NCI-H128 (cell line): ENCODE data around the gene C3orf20.

Source experiments
- DNase-seq: peaks from one replicate; lab custom pipeline; 2025; ENCODE audit not compliant: unreplicated experiment; lab: John Stamatoyannopoulos, UW

Gene C3orf20

GRCh38 chr3:14698601-14699244, 23.8 kb downstream of the C3orf20 start:
- DNase-seq, result no peak

DNA sequence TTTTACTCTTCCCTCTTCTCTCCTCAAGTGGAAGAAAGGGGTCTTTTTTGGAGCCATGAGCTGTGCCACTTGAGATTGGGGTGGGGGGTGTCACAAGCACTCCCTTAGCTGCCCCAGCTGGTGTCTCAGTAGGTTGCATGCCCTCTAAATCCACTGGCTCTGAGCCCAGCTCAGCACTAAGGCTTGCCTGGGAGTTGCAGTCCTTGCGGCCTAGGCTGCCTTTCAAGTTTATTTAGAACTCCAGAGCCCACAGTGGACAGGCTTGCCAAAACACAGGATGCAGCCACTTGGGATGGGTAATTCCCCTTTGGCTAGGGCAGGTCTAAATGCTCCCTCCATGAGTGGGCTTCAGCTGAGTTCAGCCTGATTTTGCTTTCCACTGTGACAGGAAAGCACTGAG, 24.7 kb downstream of the C3orf20 start:
- no peak for DNase-seq

GRCh38 chr3:14700891-14701290, 25.9 kb downstream of the C3orf20 start:
- DNase-seq, result no peak

DNA sequence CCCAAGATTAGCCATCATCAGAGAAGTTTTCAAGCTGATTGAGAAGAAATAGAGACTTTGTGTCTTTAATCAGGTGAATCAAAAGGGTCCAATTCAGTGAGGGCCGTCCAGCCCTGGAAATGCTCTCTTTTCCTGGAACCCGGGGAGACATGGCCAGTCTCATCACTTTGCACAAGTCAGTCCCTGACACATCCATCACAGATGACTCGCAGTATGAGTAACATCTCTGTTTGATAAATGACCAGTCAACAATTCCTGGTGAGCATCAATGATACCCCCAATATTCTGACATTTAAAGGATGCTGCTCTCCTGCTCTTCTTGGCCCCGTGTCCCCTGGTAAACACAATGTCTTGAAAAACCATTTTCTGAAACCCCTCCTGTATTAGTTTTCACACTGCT, 26.7 kb downstream of the C3orf20 start:
- no peak for DNase-seq

- DNase-seq, result no peak
Measured at GRCh38 chr3:14703128-14703750, 28.3 kb downstream of the C3orf20 start.

DNA sequence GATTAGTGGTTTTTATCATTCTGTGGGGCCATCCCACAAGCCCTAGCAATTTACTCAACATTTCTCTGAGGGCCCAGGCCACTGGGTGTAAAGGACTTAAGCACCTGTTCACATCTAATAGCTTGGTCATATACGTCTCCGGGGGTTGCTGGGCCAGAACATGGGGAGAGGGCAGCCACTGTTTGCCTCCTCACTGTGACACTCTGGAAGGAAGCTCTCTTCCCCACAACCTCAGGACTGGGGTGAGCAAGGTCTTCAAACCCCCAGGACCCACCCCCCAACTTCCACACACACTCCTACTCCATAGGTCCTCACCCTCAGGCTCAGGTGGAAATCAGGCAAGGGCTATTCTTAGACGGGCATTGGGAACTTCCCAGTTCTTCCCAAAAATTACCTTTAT, 28.9 kb downstream of the C3orf20 start:
- no peak for DNase-seq

- no peak for DNase-seq
Measured at GRCh38 chr3:14706096-14706495, 31.2 kb downstream of the C3orf20 start.

DNA sequence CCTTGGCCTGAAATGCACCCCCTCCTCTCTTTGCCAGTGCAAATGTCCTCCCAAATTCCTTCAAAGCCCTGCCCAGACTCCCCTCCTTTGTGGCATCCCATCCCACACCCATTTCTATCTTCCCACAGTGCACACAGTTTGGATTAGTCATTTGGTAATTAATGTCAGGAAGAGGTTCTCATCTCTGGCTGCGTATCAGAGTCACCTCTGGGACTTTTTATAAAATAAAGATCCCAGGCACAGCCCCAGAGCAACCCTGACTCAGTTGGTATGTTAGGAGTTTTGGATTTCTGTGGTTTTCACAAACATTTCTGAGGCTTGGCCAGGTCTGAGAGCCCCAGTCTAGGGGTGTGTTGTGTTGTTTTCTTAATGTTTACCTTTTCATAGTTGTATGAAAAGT, 41.6 kb downstream of the C3orf20 start:
- DNase-seq, result no peak

- DNase-seq, result no peak
Measured at GRCh38 chr3:14717307-14717706, 42.4 kb downstream of the C3orf20 start.

GRCh38 chr3:14718539-14718938, 43.6 kb downstream of the C3orf20 start:
- no peak for DNase-seq

GRCh38 chr3:14719006-14719405, 44.1 kb downstream of the C3orf20 start:
- DNase-seq, result no peak

DNA sequence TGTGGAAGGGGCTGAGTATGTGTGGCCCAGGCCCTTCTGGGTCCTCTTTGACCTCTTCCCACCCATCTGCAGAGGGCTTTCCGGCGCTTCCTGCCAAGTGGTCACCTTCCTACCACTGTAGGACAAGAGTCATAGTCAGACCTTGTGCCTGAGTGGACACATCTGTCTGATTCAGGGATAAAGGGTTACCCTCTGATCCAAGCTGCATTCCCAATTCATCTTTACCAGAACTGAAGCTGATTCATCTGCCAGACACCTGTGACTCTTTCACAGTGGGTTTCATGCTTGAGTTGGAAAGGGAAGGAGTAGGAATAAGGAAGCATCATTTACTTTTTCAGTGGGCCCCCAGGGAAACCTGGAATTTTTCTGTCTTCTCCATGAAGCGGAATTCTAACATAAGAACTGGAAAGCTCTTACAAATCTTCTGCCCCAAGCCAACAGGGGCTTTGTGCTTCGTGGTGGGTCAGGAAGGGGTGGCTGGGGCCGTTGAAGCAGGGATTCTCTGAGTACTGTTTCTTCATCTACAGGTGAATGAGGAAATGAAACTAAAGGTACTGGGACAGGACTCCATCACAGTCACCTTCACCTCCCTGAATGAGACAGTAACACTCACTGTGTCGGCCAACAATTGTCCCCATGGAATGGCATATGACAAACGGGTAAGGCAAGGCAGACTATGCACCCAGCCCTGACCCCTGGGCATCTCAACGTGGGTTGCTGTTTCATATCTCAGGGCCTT, 46.4 kb downstream of the C3orf20 start:
- no peak for DNase-seq

- no peak for DNase-seq
Measured at GRCh38 chr3:14725013-14725412, 50.1 kb downstream of the C3orf20 start.

DNA sequence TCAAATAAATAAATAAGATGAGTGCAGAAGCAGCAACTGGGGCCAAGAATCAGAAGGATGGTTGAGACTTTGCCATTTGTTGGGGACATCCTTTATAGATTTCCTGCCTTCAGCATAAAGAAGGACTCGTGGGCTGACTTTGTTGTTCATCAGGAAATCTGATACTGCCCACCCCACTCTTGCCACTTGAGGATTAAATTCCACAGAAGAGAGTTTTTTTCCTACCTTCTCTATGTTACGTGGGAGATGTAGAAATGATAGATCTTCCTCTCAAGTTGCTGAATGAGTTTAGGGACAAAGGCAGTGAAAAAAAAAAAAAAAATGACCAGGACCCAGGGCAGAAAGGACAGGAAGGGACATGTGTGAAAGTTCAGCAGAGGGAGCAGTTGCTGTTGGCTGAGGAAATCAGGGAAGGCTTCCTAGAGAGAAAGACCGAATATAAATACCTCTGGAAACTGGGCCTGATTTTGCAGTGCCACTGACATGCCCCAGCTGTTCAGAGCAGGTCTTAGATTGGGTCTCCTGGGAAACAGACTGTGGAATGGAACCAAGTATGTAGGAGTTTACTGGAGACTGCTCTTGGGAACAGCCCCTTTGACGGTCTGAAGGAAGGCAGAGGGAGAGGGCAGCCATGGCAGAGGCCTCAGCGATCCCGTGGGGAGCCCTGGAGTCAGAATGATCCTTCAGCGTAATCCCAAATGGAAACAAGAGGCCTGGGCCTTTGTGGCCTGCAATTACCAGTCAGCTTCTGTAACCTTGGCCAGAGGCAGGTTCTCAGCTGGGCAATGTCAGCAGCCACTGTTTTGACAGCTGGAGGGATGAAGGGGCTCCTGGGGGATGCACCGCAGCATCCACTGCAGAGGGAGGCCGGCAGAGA, 50.9 kb downstream of the C3orf20 start:
- no peak for DNase-seq

- no peak for DNase-seq
Measured at GRCh38 chr3:14726441-14726780, 51.5 kb downstream of the C3orf20 start.

DNA sequence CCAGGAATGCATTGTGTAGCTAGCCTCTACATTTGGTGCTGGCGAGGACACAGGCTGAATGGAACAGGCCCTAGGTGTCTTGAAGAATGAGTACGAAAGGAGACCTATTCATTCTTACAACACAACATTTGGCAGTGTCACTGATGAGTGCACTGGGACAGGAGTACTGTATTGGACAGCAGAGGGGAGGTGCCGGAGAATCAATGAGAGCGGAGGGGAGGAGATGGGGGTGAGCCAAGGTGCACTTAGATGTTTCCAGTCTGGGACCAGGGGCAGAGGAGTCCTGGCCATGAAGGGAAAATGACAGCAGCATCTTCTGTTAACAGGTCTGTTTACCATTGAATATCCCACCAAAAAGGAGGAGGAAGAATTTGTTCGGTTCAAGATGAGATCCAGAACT, 53.2 kb downstream of the C3orf20 start:
- DNase-seq, result no peak

- DNase-seq, result no peak
Measured at GRCh38 chr3:14730703-14731382, 55.9 kb downstream of the C3orf20 start.

DNA sequence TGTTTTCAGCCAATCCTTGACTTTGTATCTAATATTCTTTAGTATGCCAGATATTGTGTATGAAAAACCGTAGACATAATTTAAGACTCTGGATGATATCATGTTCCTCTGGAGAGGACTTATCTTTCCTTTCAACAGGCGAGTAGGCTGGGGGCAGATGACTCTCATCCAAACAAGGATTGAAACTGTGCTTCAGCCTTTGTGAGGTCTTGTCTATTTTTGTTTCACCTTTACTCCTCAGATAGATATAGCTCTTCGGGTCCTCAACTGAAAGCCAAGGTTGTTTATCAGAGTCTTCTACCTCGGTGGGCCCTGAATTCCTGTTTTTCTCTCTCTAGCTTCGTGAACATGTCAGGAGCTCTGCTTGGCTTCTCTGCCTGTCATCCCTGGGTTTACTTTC, 66.0 kb downstream of the C3orf20 start:
- DNase-seq, result no peak

DNA sequence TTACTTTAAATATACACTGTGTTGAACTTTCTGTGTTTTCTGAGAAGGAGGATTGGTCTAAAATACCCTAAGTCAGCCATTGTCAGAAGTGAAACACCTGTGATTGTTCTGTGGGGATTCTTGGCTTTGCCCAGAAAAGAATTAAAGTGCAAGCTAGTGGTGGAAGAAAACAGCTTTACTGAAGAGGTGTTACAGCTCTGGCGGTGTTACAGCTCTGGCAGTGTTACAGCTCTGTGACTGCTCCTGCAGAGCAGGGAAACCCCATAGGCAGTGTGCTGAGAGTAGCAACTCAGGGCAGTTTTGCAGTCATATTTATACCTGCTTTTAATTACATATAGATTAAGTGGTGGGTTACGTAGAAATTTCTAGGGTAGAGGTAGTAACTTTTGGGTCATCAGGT, 66.6 kb downstream of the C3orf20 start:
- no peak for DNase-seq

DNA sequence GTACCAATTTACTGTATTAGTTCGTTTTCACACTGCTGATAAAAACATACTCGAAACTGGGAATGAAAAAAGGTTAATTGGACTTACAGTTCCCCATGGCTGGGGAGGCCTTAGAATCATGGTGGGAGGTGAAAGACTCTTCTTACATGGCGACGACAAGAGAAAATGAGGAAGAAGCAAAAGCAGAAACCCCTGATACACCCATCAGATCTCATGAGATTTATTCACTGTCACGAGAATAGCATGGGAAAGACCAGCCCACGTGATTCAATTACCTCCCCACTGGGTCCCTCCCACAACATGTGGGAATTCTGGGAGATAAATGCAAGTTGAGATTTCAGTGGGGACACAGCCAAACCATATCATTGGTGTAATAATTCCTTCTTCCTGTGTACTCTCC, 69.6 kb downstream of the C3orf20 start:
- DNase-seq, result no peak

- DNase-seq, result no peak
Measured at GRCh38 chr3:14750650-14751049, 75.7 kb downstream of the C3orf20 start.
